ENCODE measurements around the gene COL4A2.

The COL4A2 gene

GRCh38 chr13:110463871-110464510 lies 156.9 kb downstream of the COL4A2 start:
- DNase-seq: no peak

- DNase-seq: no peak
Measured at GRCh38 chr13:110464556-110465333, 157.7 kb downstream of the COL4A2 start.

GRCh38 chr13:110465696-110466095 lies 158.6 kb downstream of the COL4A2 start:
- no peak for DNase-seq

- DNase-seq: no peak
Measured at GRCh38 chr13:110466266-110466915, 159.3 kb downstream of the COL4A2 start.

GRCh38 chr13:110467516-110468110 lies 160.5 kb downstream of the COL4A2 start:
- DNase-seq: no peak

- no peak for DNase-seq
Measured at GRCh38 chr13:110468986-110469495, 162.0 kb downstream of the COL4A2 start.

GRCh38 chr13:110469597-110469996 lies 162.5 kb downstream of the COL4A2 start:
- no peak for DNase-seq

GRCh38 chr13:110470272-110471009 lies 163.4 kb downstream of the COL4A2 start:
- DNase-seq: no peak

GRCh38 chr13:110471156-110471832 lies 164.2 kb downstream of the COL4A2 start:
- DNase-seq: no peak

- no peak for DNase-seq
Measured at GRCh38 chr13:110471833-110472162, 164.7 kb downstream of the COL4A2 start.

GRCh38 chr13:110472904-110473563 lies 165.9 kb downstream of the COL4A2 start:
- DNase-seq: no peak

- DNase-seq: no peak
Measured at GRCh38 chr13:110474713-110475112, 167.6 kb downstream of the COL4A2 start.

GRCh38 chr13:110475117-110475516 lies 168.0 kb downstream of the COL4A2 start:
- DNase-seq: no peak

- DNase-seq: no peak
Measured at GRCh38 chr13:110475550-110476219, 168.6 kb downstream of the COL4A2 start.

- no peak for DNase-seq
Measured at GRCh38 chr13:110476220-110476617, 169.1 kb downstream of the COL4A2 start.

- no peak for DNase-seq
Measured at GRCh38 chr13:110477706-110478245, 170.7 kb downstream of the COL4A2 start.

- DNase-seq: no peak
Measured at GRCh38 chr13:110478405-110479214, 171.5 kb downstream of the COL4A2 start.

- DNase-seq: no peak
Measured at GRCh38 chr13:110479215-110479545, 172.1 kb downstream of the COL4A2 start.

GRCh38 chr13:110479648-110480047 lies 172.6 kb downstream of the COL4A2 start:
- DNase-seq: no peak

- no peak for DNase-seq
Measured at GRCh38 chr13:110480161-110480560, 173.1 kb downstream of the COL4A2 start.

Measured in CD4-positive, alpha-beta T cell treated with Interleukin-10 for 1 hour (primary cell).